K562 (cell line): Measurements from ENCODE around the gene SAMD14. TPM values are rescaled to one million over a fixed set of nuclear protein-coding genes. Genes with fewer than 3 reads are reported as not detected.

Experiments used
- CAMTA2 ChIP-seq: fragments of 250-450 bp; sonication (Bioruptor Pico); conservative IDR thresholded peaks from 2 replicates; pipeline ENCODE4 v1.5.1; 2022
- FOXA3 ChIP-seq, 2 experiments: fragments of 450-650 bp in 1 of 2; sonication (generic) in 1 of 2; formaldehyde crosslinking; IDR thresholded peaks in 1 of 2; conservative IDR thresholded peaks in 1 of 2; 2 replicates each; pipeline versions ENCODE4 v1.4.0 to v1.8.0; 2020 to 2022; ENCODE audit warnings: mild to moderate bottlenecking in 2 of 2, missing genetic modification reagents in 1 of 2
- HDAC6 ChIP-seq: IDR thresholded peaks from 2 replicates; pipeline ENCODE4 v1.6.1; 2012; ENCODE audit warnings: low read depth, mild to moderate bottlenecking, control low read depth, inconsistent platforms, low read length, moderate library complexity
- MED1 ChIP-seq: sonication (generic); formaldehyde crosslinking; IDR thresholded peaks from 2 replicates; pipeline ENCODE4 v1.8.1; 2023; ENCODE audit warnings: missing genetic modification reagents, borderline replicate concordance
- NR2C2 ChIP-seq, 2 experiments: fragments of 200-800 bp in 1 of 2; sonication (Bioruptor generic) in 1 of 2; sonication (generic) in 1 of 2; formaldehyde crosslinking in 1 of 2; IDR thresholded peaks; 2 replicates each; pipeline versions ENCODE4 v1.6.1 to v1.8.0; 2016 to 2022; ENCODE audit warnings: mild to moderate bottlenecking in 1 of 2, missing compliant biosample characterization in 1 of 2, missing genetic modification characterization in 1 of 2, missing genetic modification reagents in 1 of 2
- POLR2H ChIP-seq: IDR thresholded peaks from 2 replicates; pipeline ENCODE4 v1.6.1; 2016; ENCODE audit warnings: missing genetic modification characterization, low read depth, mild to moderate bottlenecking, control low read depth, missing compliant biosample characterization, moderate library complexity
- RFX7 ChIP-seq: fragments of 250-450 bp; sonication (Bioruptor Pico); IDR thresholded peaks from 2 replicates; pipeline ENCODE4 v1.5.1; 2021; ENCODE audit warnings: mild to moderate bottlenecking
- TRIM24 ChIP-seq, 2 experiments: fragments of 450-650 bp; IDR thresholded peaks; 2 replicates each; pipeline ENCODE4 v1.6.1; 2016
- WHSC1 ChIP-seq: IDR thresholded peaks from one replicate; pipeline ENCODE4 v1.6.1; 2012; ENCODE audit warnings: low read length, control low read depth, inconsistent platforms
- XRCC5 ChIP-seq: fragments of 200-400 bp; formaldehyde crosslinking; IDR thresholded peaks from 2 replicates; pipeline ENCODE4 v1.6.1; 2017; ENCODE audit warnings: low read depth, mild to moderate bottlenecking, low read length
- ZKSCAN3 ChIP-seq: fragments of 250-450 bp; sonication (Bioruptor Pico); IDR thresholded peaks from 2 replicates; pipeline ENCODE4 v1.4.0; 2020
- ZNF121 ChIP-seq: sonication (generic); formaldehyde crosslinking; conservative IDR thresholded peaks from 2 replicates; pipeline ENCODE4 v1.8.0; 2022; ENCODE audit warnings: missing genetic modification reagents
- ZNF586 ChIP-seq: fragments of 450-650 bp; formaldehyde crosslinking; conservative IDR thresholded peaks from 2 replicates; pipeline ENCODE4 v1.4.0; 2020; ENCODE audit warnings: mild to moderate bottlenecking, moderate library complexity
- ZNF699 ChIP-seq: fragments of 250-450 bp; sonication (Bioruptor Pico); IDR thresholded peaks from 2 replicates; pipeline ENCODE4 v1.8.0; 2021; ENCODE audit warnings: mild to moderate bottlenecking, moderate library complexity; ENCODE audit not compliant: insufficient replicate concordance
- polyA plus RNA-seq, 8 experiments: library from polyadenylated mRNA; depleted of rRNA in 4 of 8; stranded (reverse) in 5 of 8; unstranded in 3 of 8; fragments of >200 nt; fragmentation: Nextera tagmentation in 2 of 8; fragmentation: Illumina TruSeq in 1 of 8; extraction: Ambion mirVana in 2 of 8; extraction: Trizol in 1 of 8; gene quantifications; 2 replicates each; pipeline versions ENCODE4 v1.2.1 to v1.2.3, GENCODE V29; 2011 to 2014; ENCODE audit warnings: inconsistent platforms in 1 of 8, missing spikeins in 1 of 8
- total RNA-seq, 7 experiments: library from RNA; depleted of rRNA in 6 of 7; stranded (reverse); fragments of >200 nt in 6 of 7; fragmentation: Illumina TruSeq in 2 of 7; extraction: Trizol in 2 of 7; gene quantifications; 2 replicates each; pipeline versions ENCODE4 v1.2.1 to v1.2.3, GENCODE V29; 2011 to 2021; ENCODE audit warnings: low replicate concordance in 1 of 7
- TF ChIP-seq, protein P1 (sequence below): sonication (generic); formaldehyde crosslinking; IDR thresholded peaks from 2 replicates; pipeline ENCODE4 v1.4.0; 2020; ENCODE audit warnings: mild to moderate bottlenecking, missing genetic modification reagents
- TF ChIP-seq, protein P2 (sequence below), 2 experiments: fragments of 450-650 bp in 1 of 2; sonication (generic) in 1 of 2; formaldehyde crosslinking in 1 of 2; IDR thresholded peaks in 1 of 2; conservative IDR thresholded peaks in 1 of 2; 2 replicates each; pipeline versions ENCODE4 v1.6.1 to v1.8.1; 2016 to 2023; ENCODE audit warnings: mild to moderate bottlenecking in 2 of 2, moderate library complexity in 2 of 2, inconsistent platforms in 1 of 2, missing genetic modification reagents in 1 of 2
- TF ChIP-seq, protein P3 (sequence below), 3 experiments: fragments of 200-800 bp in 1 of 3; fragments of 250-450 bp in 1 of 3; fragments of 450-650 bp in 1 of 3; sonication (Bioruptor Pico) in 1 of 3; sonication (Bioruptor generic) in 1 of 3; formaldehyde crosslinking in 1 of 3; IDR thresholded peaks; 2 replicates each; pipeline versions ENCODE4 v1.6.1 to v1.8.0; 2016 to 2022; ENCODE audit warnings: mild to moderate bottlenecking in 2 of 3, missing genetic modification characterization in 2 of 3, missing compliant biosample characterization in 1 of 3, moderate library complexity in 1 of 3
- TF ChIP-seq, protein P4 (sequence below): fragments of 450-650 bp; formaldehyde crosslinking; conservative IDR thresholded peaks from 2 replicates; pipeline ENCODE4 v1.4.0; 2022; ENCODE audit warnings: mild to moderate bottlenecking, missing genetic modification characterization

Gene SAMD14
- total and polyA plus RNA-seq, 9 of the 15 experiments (the other 6 are each of a cell fraction or from before 2014, with no cell fraction given) = 0.04 to 0.07 TPM; not detected in 7

DNA sequence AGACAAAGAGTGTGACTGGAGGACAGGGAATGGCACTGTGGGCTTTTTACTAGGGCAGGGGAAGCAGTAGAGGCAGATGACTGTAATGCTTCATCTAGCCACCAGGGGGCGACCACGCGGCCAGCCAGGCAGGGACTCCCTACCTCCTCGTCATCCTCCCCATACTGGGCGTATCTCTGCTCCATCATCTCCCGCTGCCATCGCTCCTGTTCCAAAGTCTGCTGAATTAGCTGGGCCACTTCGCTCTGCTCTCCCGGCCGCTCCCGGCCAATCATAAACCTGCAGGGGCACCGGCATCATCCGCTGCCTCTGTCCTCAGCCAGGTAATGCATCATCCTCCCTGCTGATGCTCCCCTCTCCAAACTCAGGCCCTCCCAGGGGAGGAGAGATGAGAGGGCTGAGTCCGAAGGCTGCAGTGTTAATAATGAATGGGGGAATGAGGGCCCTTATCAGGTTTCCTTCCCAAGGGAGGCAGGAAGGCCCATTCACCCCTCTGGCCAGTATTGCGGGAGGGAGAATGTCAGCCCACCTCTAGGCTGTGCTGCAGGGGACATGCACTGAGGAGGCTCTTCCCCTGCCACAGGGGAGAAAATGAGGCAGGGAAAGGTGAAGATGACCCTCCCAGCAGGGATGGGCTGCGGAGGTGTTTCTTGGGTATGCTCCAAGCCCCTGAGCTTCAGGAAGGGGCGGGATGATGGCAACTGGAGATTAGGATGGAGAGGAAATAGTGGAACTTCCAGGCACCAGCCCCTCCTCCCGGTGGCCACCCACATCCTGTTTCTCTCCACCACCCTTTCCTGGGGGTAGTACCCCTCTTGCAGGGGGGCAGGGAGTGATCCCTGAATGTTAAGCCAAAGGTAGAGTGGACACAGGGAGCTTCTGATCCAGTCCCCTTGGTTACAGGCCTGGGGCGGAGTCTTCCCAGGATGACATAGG, 10.3 kb upstream of the SAMD14 start (continued):
- peak; percentile 8 to 83; a peak in 2 of 4 replicates for TF ChIP-seq TRIM24 (IDR thresholded peaks at IDR 0.05)
- no peak for TF ChIP-seq ZNF699
- no peak for TF ChIP-seq ZKSCAN3
- TF ChIP-seq RFX7 (CRISPR knock-in tag) = no peak
- TF ChIP-seq, protein P1, sequence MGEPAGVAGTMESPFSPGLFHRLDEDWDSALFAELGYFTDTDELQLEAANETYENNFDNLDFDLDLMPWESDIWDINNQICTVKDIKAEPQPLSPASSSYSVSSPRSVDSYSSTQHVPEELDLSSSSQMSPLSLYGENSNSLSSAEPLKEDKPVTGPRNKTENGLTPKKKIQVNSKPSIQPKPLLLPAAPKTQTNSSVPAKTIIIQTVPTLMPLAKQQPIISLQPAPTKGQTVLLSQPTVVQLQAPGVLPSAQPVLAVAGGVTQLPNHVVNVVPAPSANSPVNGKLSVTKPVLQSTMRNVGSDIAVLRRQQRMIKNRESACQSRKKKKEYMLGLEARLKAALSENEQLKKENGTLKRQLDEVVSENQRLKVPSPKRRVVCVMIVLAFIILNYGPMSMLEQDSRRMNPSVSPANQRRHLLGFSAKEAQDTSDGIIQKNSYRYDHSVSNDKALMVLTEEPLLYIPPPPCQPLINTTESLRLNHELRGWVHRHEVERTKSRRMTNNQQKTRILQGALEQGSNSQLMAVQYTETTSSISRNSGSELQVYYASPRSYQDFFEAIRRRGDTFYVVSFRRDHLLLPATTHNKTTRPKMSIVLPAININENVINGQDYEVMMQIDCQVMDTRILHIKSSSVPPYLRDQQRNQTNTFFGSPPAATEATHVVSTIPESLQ (CRISPR knock-in tag) = no peak
- no peak for TF ChIP-seq WHSC1
- TF ChIP-seq CAMTA2 = no peak
- TF ChIP-seq ZNF586 = no peak
- TF ChIP-seq, protein P2, sequence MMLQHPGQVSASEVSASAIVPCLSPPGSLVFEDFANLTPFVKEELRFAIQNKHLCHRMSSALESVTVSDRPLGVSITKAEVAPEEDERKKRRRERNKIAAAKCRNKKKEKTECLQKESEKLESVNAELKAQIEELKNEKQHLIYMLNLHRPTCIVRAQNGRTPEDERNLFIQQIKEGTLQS (IDR thresholded peaks at IDR 0.05) = peak; percentile 17; the same call in 1 of the 2 replicates
- TF ChIP-seq, protein P2 (CRISPR knock-in tag; conservative IDR thresholded peaks at IDR 0.05) = 0 out of 2 replicates have a peak, but pooled peaks have one; percentile 25
- TF ChIP-seq FOXA3 (CRISPR knock-in tag; conservative IDR thresholded peaks at IDR 0.05 in 1 of 2, IDR thresholded peaks at IDR 0.05 in 1 of 2) = no peak
- peak; percentile 90 for TF ChIP-seq XRCC5
- no peak for TF ChIP-seq POLR2H
- no peak for TF ChIP-seq MED1
- TF ChIP-seq, protein P3, sequence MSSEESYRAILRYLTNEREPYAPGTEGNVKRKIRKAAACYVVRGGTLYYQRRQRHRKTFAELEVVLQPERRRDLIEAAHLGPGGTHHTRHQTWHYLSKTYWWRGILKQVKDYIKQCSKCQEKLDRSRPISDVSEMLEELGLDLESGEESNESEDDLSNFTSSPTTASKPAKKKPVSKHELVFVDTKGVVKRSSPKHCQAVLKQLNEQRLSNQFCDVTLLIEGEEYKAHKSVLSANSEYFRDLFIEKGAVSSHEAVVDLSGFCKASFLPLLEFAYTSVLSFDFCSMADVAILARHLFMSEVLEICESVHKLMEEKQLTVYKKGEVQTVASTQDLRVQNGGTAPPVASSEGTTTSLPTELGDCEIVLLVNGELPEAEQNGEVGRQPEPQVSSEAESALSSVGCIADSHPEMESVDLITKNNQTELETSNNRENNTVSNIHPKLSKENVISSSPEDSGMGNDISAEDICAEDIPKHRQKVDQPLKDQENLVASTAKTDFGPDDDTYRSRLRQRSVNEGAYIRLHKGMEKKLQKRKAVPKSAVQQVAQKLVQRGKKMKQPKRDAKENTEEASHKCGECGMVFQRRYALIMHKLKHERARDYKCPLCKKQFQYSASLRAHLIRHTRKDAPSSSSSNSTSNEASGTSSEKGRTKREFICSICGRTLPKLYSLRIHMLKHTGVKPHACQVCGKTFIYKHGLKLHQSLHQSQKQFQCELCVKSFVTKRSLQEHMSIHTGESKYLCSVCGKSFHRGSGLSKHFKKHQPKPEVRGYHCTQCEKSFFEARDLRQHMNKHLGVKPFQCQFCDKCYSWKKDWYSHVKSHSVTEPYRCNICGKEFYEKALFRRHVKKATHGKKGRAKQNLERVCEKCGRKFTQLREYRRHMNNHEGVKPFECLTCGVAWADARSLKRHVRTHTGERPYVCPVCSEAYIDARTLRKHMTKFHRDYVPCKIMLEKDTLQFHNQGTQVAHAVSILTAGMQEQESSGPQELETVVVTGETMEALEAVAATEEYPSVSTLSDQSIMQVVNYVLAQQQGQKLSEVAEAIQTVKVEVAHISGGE (CRISPR knock-in tag; IDR thresholded peaks at IDR 0.05) = no peak
- TF ChIP-seq NR2C2 (CRISPR knock-in tag; IDR thresholded peaks at IDR 0.05) = no peak
- no peak for TF ChIP-seq NR2C2 (tag; IDR thresholded peaks at IDR 0.05)
- TF ChIP-seq HDAC6 = no peak
- TF ChIP-seq ZNF121 (CRISPR knock-in tag) = no peak
- TF ChIP-seq, protein P4, sequence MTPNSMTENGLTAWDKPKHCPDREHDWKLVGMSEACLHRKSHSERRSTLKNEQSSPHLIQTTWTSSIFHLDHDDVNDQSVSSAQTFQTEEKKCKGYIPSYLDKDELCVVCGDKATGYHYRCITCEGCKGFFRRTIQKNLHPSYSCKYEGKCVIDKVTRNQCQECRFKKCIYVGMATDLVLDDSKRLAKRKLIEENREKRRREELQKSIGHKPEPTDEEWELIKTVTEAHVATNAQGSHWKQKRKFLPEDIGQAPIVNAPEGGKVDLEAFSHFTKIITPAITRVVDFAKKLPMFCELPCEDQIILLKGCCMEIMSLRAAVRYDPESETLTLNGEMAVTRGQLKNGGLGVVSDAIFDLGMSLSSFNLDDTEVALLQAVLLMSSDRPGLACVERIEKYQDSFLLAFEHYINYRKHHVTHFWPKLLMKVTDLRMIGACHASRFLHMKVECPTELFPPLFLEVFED (CRISPR knock-in tag) = no peak
